A673 (cell line): Measurements from ENCODE around the gene SLC66A2. TPM values are rescaled to one million over a fixed set of nuclear protein-coding genes. Genes with fewer than 3 reads are reported as not detected.

Experiments used
- BruUV-seq: library from RNA; stranded (reverse); fragments of 400-500 nt; replicated peaks from 2 replicates; lab custom pipeline; 2021; lab: Mats Ljungman, UMichigan
- CTCF ChIA-PET: fragments of 300-600 bp; sonication (Branson Sonifier 250); formaldehyde crosslinking; loops from one replicate; lab custom pipeline; 2022; ENCODE audit warnings: antibody characterized with exemption; lab: Charles Lee
- POLR2A ChIA-PET: fragments of 300-600 bp; sonication (Branson Sonifier 250); formaldehyde crosslinking; loops from one replicate; lab custom pipeline; 2022; ENCODE audit warnings: antibody characterized with exemption; ENCODE audit not compliant: low non-redundant PET; lab: Charles Lee
- DNase-seq: peaks from one replicate; pipeline ENCODE4 v3.0.0-alpha.2; 2015; ENCODE audit warnings: low spot score
- H3K27ac ChIP-seq: fragments of 200-600 bp; sonication (generic); 2 replicates; pipeline ENCODE4 v1.5.1; 2016; ENCODE audit warnings: mixed run types, low read depth, mild to moderate bottlenecking, mixed read lengths, antibody characterized with exemption, low read length; ENCODE audit not compliant: poor library complexity, severe bottlenecking
- H3K27me3 ChIP-seq: fragments of 200-600 bp; sonication (generic); replicated peaks from 2 replicates; pipeline ENCODE4 v1.6.1; 2017; ENCODE audit warnings: mixed run types, low read depth, mild to moderate bottlenecking, mixed read lengths, antibody characterized with exemption, low read length; ENCODE audit not compliant: insufficient read depth, poor library complexity
- H3K36me3 ChIP-seq: fragments of 200-600 bp; sonication (generic); 2 replicates; pipeline ENCODE4 v1.6.1; 2016; ENCODE audit warnings: mixed run types, mild to moderate bottlenecking, mixed read lengths, antibody characterized with exemption, low read length; ENCODE audit not compliant: insufficient read depth, poor library complexity, severe bottlenecking
- H3K4me1 ChIP-seq: fragments of 200-600 bp; sonication (generic); 2 replicates; pipeline ENCODE4 v1.6.1; 2017; ENCODE audit warnings: mixed run types, mild to moderate bottlenecking, mixed read lengths, antibody characterized with exemption, low read length; ENCODE audit not compliant: insufficient read depth, poor library complexity, severe bottlenecking
- H3K4me3 ChIP-seq: fragments of 200-600 bp; sonication (generic); 2 replicates; pipeline ENCODE4 v1.5.1; 2016; ENCODE audit warnings: low read depth, mixed run types, mild to moderate bottlenecking, mixed read lengths, low read length; ENCODE audit not compliant: poor library complexity, severe bottlenecking
- H3K9me3 ChIP-seq: fragments of 200-600 bp; sonication (generic); 2 replicates; pipeline ENCODE4 v1.6.1; 2016; ENCODE audit warnings: mixed run types, low read depth, mild to moderate bottlenecking, mixed read lengths, antibody characterized with exemption, low read length; ENCODE audit not compliant: poor library complexity, severe bottlenecking
- CTCF ChIP-seq: fragments of 300-800, 200-600 bp; sonication (generic); conservative IDR thresholded peaks from 2 replicates; pipeline ENCODE4 v1.5.1; 2017; ENCODE audit warnings: low read depth, mild to moderate bottlenecking, antibody characterized with exemption, low read length, moderate library complexity, mixed read lengths
- EZH2 ChIP-seq: fragments of 200-600 bp; sonication (generic); IDR thresholded peaks from 2 replicates; pipeline ENCODE4 v1.6.1; 2017; ENCODE audit warnings: borderline replicate concordance, low read depth, mild to moderate bottlenecking, mixed read lengths, antibody characterized with exemption, low read length; ENCODE audit not compliant: poor library complexity, severe bottlenecking
- intact Hi-C: fragments of 100-400 bp; cut with micrococcal nuclease; formaldehyde crosslinking; loops from one replicate; pipeline ENCODE4 v1.10.0; 2022; ENCODE audit not compliant: unreplicated experiment
- total RNA-seq: library from RNA; stranded (reverse); gene quantifications from 2 replicates; pipeline ENCODE4 v1.2.3, GENCODE V29; 2021

The SLC66A2 gene
- total RNA-seq, 1 experiment from 2014 or later, result 28.0 TPM

GRCh38 chr18:79936641-79937040 lies 14.8 kb downstream of the SLC66A2 start:
- ChIA-PET POLR2A (no interaction called here), CTCF (no interaction called here)
- BruUV-seq, result no TSS peak
- Histone ChIP-seq H3K9me3 (peaks cover 18% of the 10 kb centered on the region), H3K4me1 (no peaks in the 10 kb centered on the region), H3K36me3 (peaks cover 21% of the 10 kb centered on the region), H3K27ac (no peak overlapping the region), H3K27me3 (no peaks in the 10 kb centered on the region), H3K4me3 (no peak overlapping the region)
- intact Hi-C loops, result no loop called here
- TF ChIP-seq CTCF (no peak), EZH2 (no peak)
- DNase-seq, result no peak

- no peak overlapping the region for H3K27ac ChIP-seq
- peaks cover 18% of the 10 kb centered on the region for H3K36me3 ChIP-seq
- TF ChIP-seq EZH2 (no peak), CTCF (no peak)
- H3K4me3 ChIP-seq, result no peak overlapping the region
- peaks cover 20% of the 10 kb centered on the region for H3K9me3 ChIP-seq
- intact Hi-C loops, result no loop called here
- H3K27me3 ChIP-seq, result no peaks in the 10 kb centered on the region
- ChIA-PET POLR2A (no interaction called here), CTCF (no interaction called here)
- DNase-seq, result no peak
- BruUV-seq, result no TSS peak
- H3K4me1 ChIP-seq, result no peaks in the 10 kb centered on the region
Measured at GRCh38 chr18:79935925-79936324, 15.5 kb downstream of the SLC66A2 start.

- Histone ChIP-seq H3K9me3 (peaks cover 23% of the 10 kb centered on the region), H3K27me3 (no peaks in the 10 kb centered on the region), H3K27ac (no peak overlapping the region), H3K36me3 (peaks cover 16% of the 10 kb centered on the region), H3K4me3 (no peak overlapping the region), H3K4me1 (no peaks in the 10 kb centered on the region)
- CTCF ChIA-PET, result no interaction called here
- DNase-seq, result no peak
- intact Hi-C loops, result no loop called here
- POLR2A ChIA-PET, result no interaction called here
- no TSS peak for BruUV-seq
- no peak for TF ChIP-seq CTCF
- no peak for TF ChIP-seq EZH2
Measured at GRCh38 chr18:79935499-79935898, 16.0 kb downstream of the SLC66A2 start.
